IMR-90 (cell line): Measurements from ENCODE around the gene SKIC8.

Source experiments
- MXI1 ChIP-seq: IDR thresholded peaks from 2 replicates; pipeline ENCODE4 v1.6.1; 2012; ENCODE audit warnings: low read depth, mild to moderate bottlenecking, low read length, moderate library complexity, borderline replicate concordance
- POLR2A ChIP-seq: IDR thresholded peaks from 2 replicates; pipeline ENCODE4 v1.6.1; 2012; ENCODE audit warnings: mild to moderate bottlenecking, low read depth, low read length
- RAD21 ChIP-seq: IDR thresholded peaks from 2 replicates; pipeline ENCODE4 v1.6.1; 2012; ENCODE audit warnings: low read length, improper control_type of control experiment
- RCOR1 ChIP-seq: IDR thresholded peaks from 2 replicates; pipeline ENCODE4 v1.6.1; 2012; ENCODE audit warnings: mild to moderate bottlenecking, low read length, improper control_type of control experiment; ENCODE audit not compliant: insufficient replicate concordance
- USF2 ChIP-seq: fragments of 150-350 bp; IDR thresholded peaks from 2 replicates; pipeline ENCODE4 v1.6.1; 2017; ENCODE audit warnings: mild to moderate bottlenecking, antibody characterized with exemption, low read length, low read depth
- TF ChIP-seq, protein P1 (sequence below): conservative IDR thresholded peaks from 2 replicates; pipeline ENCODE4 v1.5.1; 2012; ENCODE audit warnings: mild to moderate bottlenecking, low read depth, low read length, improper control_type of control experiment

DNA sequence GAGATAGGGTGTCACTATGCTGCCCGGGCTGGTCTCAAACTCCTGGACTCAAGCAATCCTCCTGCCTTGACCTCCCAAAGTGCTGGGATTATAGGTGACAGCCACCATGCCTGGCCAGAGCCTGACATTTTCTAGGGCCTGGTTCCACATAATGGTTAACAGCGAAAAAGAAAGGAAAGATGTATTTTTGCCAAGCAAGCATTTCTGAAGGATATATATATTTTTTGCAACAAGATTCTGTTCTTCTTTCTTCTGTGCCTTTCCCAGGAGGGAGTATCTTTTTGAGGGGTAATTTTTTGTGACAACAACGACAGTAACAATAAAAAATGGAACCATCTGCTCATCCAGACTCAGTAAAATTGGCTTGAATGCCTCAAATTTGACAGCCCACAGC, 43.4 kb downstream of the SKIC8 start:
- TF ChIP-seq, protein P1, sequence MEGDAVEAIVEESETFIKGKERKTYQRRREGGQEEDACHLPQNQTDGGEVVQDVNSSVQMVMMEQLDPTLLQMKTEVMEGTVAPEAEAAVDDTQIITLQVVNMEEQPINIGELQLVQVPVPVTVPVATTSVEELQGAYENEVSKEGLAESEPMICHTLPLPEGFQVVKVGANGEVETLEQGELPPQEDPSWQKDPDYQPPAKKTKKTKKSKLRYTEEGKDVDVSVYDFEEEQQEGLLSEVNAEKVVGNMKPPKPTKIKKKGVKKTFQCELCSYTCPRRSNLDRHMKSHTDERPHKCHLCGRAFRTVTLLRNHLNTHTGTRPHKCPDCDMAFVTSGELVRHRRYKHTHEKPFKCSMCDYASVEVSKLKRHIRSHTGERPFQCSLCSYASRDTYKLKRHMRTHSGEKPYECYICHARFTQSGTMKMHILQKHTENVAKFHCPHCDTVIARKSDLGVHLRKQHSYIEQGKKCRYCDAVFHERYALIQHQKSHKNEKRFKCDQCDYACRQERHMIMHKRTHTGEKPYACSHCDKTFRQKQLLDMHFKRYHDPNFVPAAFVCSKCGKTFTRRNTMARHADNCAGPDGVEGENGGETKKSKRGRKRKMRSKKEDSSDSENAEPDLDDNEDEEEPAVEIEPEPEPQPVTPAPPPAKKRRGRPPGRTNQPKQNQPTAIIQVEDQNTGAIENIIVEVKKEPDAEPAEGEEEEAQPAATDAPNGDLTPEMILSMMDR: no peak
- TF ChIP-seq RAD21 (no peak), POLR2A (no peak), MXI1 (no peak), RCOR1 (no peak), USF2 (no peak)
